Measurements from ENCODE around the gene UBIAD1.
"Not testable (repeated sequence)": the region's sequence is repeated elsewhere in the genome, so short reads cannot be mapped to it uniquely, and the experiment has no call there.

Gene UBIAD1

DNA sequence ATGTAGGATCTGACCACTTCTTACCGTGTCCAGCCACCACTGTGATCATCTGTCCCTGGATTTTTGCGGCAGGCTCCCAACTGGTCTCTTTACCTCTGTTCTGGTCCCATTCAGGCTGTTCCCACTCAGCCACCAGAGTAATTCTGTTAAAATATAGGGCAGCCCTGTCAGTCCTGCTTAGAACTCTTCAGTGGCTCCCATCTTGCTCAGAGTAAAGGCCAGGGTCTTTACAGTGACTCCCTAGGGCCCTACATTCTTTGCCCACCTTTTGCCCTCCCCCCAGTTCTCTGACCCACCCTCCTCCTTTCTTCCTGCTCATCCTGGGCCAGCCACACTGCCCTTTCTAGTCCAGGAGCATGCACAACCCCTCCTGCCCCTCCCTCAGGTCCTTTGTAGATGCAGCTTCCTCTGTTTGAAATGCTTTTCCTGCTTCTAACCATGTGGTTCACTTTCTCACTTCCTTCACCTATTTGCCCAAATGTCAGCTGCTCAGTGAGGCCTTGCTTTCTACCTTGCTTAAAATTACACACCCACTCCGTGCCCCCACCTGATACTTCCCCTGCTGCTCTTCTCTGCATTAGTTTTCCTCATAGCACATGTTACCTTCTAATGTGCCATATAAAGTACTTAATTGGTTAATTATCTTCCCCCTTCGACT is 7.8 kb downstream of the UBIAD1 start:
- DNase-seq, result no peak

DNA sequence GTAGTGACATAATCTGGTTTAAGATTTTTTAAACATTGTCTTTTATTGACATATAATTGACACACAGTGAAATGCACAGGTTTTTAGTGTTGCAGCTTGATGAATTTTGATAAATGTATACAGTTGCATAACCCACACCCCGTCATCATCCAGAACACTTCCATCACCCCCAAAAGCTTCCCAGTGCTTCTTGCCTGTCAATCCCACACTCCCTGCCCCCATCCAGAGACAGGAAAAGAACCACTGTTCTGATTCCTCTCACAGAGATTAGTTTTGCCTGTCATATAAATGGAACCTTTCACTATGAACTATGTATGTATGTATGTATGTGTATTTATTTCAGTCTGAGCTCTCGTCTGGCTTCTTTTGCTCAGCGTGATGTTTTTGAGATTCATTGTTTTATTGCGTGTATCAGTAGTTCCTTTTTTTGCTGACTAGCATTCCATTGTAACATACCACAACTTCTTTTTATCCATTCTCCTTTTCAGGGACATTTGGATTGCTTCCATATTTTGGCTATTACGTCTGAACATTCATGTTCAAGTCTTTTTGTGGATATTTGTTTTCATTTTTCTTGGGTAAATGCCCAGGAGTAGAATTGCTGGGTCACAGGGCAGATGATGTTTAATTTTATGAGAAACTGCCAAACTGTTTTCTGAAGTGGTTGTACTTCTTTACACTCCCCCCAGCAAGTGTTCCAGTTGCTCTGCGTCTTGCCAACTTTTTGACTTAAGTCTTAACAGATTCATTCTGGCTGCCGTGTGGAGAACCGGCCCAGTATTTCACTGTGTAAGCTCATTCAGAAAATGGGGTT is 8.7 kb downstream of the UBIAD1 start:
- no peak for DNase-seq

DNA sequence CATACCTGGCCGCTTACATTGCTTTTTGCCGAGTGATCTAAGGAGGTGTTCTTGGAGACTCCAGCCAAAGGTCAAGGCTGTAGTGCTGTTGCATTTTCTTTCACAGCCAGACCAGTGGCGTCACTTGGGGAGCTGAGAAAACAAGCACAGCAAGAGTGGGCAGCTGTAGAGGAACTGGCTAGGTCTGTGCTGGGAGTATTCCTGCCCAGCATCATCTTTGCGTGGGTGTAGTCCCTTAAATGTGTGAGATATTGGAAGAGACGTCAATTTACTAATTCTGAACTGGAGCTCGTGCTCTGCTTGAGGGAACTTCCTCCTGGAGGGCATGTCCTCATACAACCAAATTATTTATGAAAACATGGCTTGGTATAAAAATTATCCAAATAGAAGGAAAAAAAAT is 10.2 kb downstream of the UBIAD1 start:
- DNase-seq, result no peak

DNA sequence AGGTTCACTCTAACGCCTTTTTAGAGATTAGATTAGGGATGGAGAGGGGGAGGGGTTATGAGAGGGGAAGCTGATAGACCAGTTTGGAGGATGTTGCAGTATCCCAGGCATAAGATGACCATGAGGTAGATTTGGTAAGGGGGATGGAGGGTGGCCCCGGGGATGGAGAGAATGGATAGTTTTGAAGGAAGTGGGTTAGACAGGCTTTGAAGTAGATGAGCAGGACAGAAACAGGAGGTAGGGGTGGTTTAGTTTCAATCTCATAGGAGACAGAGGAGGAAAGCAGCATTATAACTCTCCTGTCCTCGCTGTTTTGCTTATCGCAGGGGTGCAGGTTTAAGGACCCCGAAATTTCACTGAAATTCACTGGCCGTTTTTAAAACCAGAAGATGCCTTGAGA is 11.8 kb downstream of the UBIAD1 start:
- DNase-seq, result no peak

DNA sequence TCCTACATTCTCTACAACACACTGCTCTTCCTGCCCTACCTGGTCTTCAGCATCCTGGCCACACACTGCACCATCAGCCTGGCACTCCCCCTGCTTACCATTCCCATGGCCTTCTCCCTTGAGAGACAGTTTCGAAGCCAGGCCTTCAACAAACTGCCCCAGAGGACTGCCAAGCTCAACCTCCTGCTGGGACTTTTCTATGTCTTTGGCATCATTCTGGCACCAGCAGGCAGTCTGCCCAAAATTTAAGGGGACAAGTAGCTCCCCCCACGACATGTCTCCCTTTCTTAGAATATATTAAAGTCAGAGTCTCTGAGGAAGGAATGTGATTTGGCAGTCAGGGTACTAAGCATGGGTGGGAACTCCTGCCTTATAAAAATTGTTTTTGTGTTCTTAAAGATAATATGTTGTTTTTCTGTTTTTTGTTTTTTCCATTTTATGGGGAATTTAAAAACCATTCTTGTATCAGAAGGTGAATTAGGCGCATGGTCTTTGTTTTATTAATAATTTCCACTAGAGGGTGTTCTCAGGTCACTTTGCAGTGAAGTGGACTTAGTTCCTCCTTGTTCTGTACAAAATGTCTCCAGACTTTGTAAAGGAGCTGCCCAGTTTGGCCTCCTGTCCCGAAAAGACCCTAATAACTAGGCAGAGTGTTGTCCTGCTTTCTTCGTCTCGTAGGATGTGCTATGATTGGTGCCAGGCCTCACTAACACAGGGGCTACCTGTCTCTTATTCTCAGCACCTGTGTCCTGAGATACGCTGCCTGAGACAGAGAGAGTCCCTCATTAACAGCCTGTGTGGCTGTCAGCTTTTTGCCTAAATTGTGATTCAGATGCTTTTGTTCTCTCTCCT is 13.1 kb downstream of the UBIAD1 start:
- DNase-seq, result no peak

DNA sequence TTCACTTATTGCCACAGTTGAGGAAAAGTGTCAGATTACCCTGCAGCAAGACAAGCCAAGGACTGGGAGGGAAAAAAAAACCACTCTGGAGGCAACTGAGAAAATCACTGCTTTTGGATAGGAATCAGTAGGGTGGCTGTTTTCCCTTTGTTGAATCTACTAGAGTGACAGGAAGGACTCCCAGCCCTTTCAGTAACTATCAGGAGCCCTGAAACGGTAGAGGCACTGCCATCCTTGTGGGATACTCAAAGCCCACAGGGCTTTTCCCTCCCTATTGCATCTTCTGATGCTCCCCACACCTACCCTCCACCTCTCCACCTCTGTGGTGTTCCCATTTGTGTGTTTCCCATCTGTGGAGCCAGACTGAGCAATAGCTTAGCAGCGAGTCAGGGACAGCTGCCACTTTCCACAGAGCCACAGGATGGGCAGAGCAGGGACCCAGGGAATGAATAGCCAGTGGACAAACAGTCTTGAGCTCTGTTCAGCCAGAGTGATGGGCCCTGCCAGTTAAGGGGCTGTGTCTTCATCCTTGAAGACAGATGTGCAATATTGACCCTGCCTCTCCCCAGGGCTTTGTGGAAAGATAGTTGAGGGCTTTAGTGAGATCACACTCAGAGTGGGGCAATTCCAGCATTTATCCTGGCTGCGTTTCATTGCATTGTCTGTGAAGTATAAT is 13.9 kb downstream of the UBIAD1 start:
- no peak for DNase-seq

DNA sequence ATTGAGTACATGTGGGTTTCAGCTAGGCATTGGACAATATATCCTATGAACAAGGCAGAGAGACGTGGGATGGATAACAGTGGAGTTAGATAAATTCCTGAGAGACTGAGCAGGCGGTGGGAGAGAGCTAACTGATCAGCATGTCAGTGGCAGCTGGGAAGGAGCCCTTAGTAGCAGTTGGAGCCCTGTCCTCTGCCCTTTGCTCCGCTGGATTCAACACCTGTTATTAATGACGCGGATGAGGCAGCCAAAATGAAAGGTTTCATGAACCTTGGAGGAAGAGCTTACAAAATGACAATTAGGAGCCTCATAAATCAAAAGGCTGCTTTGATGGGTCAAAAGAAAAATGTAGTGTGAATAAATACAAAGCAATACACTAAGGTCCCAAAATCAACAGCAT is 16.1 kb downstream of the UBIAD1 start:
- no peak for DNase-seq

DNA sequence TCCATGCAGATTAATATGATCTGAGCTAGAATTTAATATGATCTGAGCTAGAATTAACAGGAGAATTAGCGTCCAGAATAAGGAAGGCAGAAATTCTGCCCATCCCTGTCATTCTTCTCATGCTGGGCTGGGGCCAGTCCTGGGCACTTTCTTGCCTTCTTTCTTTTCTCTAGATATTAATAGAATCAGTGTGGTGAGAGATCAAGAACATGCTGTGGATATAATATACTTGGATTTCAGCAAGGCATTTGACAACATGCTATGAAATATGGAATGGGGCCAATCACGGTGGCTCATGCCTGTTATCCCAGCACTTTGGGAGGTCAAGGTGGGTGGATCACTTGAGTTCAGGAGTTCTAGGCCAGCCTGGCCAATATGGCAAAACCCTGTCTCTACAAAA is 18.1 kb downstream of the UBIAD1 start:
- no peak for DNase-seq

DNA sequence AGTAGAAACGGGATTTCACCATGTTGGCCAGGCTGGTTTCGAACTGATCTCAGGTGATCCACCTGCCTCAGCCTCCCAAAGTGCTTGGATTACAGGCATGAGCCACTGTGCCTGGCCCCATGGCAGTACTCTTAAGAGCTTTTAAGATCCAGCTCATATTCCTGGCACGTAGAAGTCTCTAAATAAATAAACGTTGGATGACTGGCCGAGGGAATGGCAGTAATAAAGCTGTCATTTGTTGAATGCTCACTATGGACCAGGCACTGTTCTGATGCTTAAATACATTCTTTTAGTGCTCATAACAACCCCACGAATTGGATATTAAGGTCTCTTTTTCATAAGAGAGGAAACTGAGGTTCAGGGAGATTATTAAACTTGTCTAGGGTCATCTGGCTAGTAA is 20.9 kb downstream of the UBIAD1 start:
- no peak for DNase-seq

DNA sequence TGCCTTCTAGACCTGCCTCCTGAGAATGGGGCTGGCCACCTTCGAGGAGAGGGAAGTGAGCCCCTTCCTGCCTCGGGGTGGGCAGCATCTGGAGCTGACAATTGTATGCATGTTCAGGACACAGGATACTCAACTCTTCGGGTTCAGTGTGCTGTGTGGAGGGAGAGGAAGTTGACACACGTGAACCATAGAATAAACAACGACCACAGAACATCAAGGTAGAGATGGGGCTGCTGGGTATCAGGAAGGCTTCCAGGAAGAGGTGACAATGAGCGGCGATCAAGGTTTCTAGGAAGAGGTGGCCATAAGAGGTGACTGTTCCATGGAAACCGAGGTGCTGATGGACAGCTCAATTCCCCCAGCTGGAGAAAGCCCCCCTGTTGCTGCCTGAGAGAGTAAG is 22.0 kb downstream of the UBIAD1 start:
- no peak for DNase-seq

DNA sequence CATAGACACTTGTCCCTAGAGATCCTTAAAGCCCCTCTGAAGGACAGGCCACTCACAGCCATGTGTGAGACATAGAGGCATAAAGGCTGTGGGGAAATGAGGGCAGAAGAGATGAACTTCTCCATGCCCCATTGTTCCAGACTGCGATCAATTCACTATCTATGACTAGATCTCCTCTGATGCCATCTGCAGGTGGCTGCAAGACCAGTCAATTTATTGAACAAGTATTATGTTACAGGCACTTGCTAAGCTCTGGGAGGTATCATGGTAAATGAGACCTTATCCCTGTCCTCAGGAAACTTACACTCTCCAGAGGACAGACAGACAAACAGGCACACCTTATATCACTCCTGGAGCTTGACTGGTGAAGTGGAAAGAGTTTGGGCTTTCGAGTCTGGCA is 22.9 kb downstream of the UBIAD1 start:
- no peak for DNase-seq

DNA sequence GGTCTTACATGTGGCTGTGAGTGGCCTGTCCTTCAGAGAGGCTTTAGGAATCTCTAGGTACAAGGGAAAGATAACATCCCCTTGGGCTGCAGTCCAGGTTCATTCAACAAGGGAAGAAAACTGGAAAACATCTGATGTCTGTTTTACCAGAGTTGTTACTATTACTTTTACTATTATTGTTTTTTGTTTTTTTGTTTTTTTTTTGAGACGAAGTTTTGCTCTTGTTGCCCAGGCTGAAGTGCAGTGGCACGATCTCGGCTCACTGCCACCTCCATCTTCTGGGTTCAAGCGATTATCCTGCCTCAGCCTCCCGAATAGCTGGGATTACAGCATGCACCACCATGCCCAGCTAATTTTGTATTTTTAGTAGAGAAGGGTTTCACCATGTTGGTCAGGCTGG is 24.8 kb downstream of the UBIAD1 start:
- not testable (repeated sequence) for DNase-seq

DNA sequence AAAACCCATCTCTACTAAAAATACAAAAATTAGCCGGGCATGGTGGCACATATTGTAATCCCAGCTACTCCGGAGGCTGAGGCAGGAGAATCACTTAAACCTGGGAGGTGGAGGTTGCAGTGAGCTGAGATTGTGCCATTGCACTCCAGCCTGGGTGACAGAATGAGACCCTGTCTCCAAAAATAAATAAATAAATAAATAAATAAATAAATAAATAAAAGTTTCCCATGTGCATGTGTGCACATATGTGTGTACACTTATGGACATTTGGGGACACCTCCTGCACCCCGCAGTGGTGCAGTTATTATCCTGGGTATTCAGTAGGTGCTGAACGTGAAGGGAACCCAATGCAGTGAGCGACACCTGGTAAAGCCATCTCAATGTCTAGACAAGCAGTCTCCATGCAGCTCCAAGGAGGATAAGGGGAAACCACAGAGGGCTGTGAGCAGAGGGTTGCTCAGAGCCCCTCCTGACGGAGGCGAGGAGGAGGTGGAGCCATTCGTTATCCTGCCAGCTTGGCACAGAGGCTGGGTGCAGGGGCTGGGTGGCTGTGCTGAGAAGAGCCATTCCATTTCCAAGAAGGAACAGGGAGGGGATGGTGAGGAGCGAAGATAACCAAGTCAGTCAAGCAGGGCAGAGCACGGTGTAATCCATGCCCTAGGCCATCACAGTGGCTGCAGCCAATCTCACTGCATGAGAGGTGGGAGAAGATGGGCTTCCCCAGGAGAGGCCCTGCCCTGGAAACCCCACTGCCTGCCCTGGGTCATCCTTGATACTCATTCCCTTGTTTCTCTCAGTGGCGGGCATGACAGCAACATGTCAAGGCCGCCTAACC is 25.6 kb downstream of the UBIAD1 start:
- DNase-seq, result no peak

DNA sequence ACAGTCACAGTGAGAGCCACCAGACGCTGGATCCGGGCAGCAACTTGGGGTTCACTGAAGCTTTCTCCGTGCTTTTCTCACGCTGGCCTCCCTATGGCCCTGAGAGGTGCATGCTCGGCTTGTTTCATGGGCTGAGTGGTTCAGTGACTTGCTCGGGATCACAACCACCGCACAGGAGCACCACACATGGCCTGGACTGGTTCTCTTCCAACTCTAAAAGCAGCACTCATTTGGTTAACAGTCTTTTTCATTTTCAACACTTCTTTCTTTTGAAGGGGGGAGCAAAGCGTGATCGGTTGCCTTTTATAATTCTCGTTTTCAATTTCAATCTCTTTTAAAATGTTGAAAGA is 26.2 kb downstream of the UBIAD1 start:
- DNase-seq, result no peak

DNA sequence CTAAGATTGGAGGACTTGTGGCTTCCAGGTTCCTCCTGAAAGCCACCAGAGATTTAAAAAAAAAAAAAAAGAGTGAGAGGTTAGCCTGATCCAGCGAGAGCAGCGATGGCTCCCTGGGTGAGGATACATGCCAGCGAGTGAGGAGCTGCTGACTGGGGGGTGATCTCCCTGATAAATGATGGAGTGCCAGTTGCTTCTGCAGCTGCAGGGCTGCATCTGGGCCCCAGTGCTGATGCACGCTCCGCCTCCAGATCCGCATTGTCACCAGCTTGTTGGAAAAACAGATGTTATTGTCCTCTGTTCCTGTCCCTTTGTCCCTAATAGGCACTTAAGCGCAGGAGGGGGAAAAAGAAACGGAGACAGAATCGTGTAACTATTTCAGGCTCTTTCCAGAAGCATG is 28.6 kb downstream of the UBIAD1 start:
- no peak for DNase-seq

DNA sequence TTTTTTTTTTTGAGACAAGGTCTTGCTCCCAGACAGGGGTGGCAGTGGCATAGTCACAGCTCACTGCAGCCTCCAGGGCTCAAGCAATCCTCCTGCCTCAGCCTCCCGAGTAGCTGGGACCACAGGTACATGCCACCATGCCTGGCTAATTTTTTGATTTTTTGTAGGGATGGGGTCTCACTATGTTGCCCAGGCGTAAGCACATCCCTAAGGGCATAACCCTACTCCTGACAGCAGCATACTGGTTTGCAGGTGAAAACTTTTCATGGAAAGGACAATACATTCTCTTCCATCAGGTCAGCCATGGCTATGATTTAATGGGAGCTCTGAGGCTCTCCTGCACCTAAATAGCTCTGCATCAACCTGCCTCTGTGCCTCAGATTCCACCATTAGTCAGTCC is 29.4 kb downstream of the UBIAD1 start:
- no peak for DNase-seq

DNA sequence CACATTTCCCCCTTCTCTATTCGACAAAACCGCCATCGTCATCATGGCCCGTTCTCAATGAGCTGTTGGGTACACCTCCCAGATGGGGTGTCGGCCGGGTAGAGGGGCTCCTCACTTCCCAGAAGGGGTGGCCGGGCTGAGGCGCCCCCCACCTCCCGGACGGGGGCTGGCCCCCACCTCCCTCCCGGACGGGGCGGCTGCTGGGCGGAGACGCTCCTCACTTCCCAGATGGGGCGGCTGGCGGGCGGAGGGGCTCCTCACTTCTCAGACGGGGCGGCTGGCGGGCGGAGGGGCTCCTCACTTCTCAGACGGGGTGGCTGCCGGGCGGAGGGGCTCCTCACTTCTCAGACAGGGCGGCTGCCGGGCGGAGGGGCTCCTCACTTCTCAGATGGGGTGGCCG is 32.5 kb downstream of the UBIAD1 start:
- not testable (repeated sequence) for DNase-seq

DNA sequence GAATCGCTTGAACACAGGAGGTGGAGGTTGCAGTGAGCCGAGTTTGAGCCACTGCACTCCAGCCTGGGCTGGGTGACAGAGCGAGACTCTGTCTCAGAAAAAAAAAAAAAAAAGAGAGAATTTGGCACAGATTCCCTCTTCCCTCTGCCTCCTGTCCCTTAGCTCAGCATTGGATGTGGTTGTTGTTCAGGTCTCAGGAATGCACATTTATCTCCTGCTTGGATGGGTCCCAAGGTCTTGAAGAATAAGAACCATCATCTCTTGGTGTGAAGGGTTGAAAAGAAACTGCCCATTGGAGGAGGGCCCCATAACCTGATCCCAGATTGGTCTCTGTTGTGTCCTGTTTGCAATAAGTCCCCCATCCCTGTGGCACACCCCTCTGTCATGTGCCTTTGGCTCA is 34.9 kb downstream of the UBIAD1 start:
- no peak for DNase-seq

DNA sequence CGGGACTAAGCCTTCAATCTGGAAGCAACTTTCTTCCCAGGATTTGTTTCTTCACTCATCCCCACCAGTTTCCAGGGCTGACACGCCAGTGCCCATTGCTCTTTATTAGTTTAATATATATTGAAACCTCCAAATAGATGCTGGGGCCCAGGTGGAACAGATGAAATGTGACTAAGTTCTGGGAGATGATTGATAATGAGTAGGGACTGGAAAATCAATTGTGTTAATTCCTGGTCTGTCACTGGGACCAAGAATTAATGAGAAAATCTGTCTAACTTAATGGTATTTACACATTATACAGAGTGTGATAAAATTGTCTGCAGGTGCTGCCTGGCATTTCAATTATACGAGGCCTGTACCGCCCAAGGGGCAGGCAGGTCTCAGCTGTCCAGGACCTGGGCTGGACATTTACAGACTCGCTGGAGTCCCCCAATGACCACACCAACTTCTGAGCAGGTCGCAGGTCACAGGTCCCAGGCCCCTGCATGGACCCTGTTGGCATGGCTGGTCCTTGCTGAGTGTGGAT is 35.8 kb downstream of the UBIAD1 start:
- no peak for DNase-seq

DNA sequence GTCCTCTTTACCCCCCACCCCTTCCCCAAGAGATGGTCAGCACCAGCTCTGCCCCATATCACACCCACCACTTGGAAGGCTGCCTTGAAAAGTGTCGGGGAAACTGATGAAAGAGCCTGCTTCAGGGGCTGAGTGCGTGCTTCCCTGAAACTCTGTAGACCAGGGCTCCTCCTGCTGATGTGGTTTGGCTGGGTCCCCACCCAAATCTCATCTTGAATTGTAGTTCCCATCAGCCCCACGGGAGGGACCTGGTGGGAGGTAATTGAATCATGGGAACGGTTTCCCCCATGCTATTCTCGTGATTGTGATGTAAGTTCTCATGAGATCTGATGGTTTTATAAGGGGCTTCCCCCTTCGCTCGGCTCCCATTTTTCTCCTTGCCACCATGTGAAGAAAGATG is 36.4 kb downstream of the UBIAD1 start:
- no peak for DNase-seq

DNA sequence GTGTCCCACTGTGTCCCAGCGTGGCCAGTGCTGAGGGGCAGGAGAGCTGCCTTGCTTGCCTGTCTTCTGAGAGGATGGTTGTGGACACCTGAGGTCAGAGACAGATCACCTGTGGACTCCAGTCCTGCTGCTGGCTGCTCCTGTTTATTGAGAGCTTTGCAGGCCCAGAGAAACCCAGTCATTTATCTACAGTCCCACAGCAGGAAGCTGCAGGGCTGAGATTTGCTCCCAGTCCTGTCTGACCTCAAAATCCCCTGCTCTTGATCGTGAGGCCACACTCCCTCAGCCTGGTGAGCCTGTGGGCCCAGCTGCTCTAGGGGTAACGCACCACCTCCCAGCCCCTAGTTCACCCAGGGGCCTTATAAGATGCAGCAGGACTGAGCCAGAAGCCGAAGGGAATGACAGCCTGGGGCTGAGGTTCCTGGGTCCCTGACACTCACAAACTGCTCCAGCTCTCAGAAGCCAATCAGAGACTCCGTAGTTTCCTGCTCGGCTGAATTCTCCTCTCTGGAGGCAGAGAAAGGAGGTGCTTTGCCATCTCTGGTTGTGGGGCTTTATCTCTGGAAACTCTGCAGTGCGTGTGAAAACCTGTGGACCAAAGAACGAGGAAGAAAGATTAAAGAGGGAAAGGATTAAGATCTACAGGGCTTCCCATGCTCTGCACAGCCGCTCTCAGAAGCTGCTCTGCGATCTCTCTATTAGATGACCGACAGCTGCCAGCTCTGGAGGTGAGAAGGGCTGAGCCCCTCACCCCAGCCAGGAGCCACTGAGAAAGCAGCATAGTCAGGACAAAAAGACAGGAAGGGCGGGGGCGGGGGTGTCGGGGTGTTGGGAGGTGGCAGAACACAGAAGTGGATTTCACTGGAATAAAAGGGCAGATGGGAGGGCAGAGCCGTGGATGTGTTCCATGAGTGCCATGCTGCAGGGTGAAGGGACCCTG is 39.1 kb downstream of the UBIAD1 start:
- DNase-seq, result no peak

All from activated naive CD4-positive, alpha-beta T cell treated with Interleukin-2 at 50 U/mL for 16 hours (primary cell).